Measurements from ENCODE around the gene DGKG.

DNA sequence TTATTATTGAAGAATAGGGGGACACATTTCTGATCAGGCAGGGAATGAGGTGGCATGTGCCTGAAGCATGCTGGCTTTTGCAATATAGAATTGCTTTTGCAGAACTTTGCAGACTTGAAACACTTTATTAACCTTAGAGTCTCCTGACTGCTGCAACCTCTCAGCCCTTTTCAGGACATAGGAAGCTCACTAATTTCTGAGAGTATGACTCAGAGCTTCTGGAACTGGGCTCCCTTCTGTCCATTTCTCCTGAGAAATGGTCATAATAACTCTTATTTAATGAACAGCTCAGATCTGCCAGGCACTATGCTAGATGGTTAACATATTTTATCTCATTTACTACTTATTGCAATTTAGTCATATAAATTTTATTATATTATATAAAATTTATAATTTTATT, 38.6 kb upstream of the DGKG start:
- TF ChIP-seq EZH2phosphoT487 (IDR thresholded peaks at IDR 0.05; ENCODE audit: borderline replicate concordance): no peak
- TF ChIP-seq, protein P1, sequence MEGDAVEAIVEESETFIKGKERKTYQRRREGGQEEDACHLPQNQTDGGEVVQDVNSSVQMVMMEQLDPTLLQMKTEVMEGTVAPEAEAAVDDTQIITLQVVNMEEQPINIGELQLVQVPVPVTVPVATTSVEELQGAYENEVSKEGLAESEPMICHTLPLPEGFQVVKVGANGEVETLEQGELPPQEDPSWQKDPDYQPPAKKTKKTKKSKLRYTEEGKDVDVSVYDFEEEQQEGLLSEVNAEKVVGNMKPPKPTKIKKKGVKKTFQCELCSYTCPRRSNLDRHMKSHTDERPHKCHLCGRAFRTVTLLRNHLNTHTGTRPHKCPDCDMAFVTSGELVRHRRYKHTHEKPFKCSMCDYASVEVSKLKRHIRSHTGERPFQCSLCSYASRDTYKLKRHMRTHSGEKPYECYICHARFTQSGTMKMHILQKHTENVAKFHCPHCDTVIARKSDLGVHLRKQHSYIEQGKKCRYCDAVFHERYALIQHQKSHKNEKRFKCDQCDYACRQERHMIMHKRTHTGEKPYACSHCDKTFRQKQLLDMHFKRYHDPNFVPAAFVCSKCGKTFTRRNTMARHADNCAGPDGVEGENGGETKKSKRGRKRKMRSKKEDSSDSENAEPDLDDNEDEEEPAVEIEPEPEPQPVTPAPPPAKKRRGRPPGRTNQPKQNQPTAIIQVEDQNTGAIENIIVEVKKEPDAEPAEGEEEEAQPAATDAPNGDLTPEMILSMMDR (conservative IDR thresholded peaks at IDR 0.05; ENCODE audit: low read length): no peak
